ENCODE measurements around the gene KLF8. TPM values are rescaled to one million over a fixed set of nuclear protein-coding genes. Genes with fewer than 3 reads are reported as not detected.

Gene KLF8
- polyA plus RNA-seq, 1 of the 3 experiments (the other 2 are of a cell fraction): 0.16 TPM

GRCh38 chrX:56314334-56314733, 82.2 kb downstream of the KLF8 start:
- WGBS (ENCODE audit: low lambda C conversion rate): 0% methylated on average over 3 of the region's 3 CpGs
- no peaks in the 10 kb centered on the region for H3K9me2 ChIP-seq

More at GRCh38 chrX:56314334-56314733, 82.2 kb downstream of the KLF8 start:
- no peak overlapping the region for H3K27ac ChIP-seq (ENCODE audit: low read depth in 2 of 2, low read length in 1 of 2)
- no peaks in the 10 kb centered on the region for H3K36me3 ChIP-seq (replicated peaks in 1 of 2; ENCODE audit: control insufficient read depth in 1 of 2, insufficient read depth in 2 of 2, low read length in 1 of 2)
- H2AFZ ChIP-seq (ENCODE audit: low read depth): no peak overlapping the region
- H3K4me2 ChIP-seq: no peak overlapping the region
- ChIA-PET CTCF (no interaction called here), POLR2A (no interaction called here)
- H3K4me3 ChIP-seq (ENCODE audit: low read depth in 2 of 2, low read length in 1 of 2): no peak overlapping the region
- H4K20me1 ChIP-seq (ENCODE audit: insufficient read depth): no peaks in the 10 kb centered on the region
- no peaks in the 10 kb centered on the region for H3K4me1 ChIP-seq (ENCODE audit: control insufficient read depth in 1 of 2, insufficient read depth in 2 of 2, low read depth in 1 of 2, low read length in 1 of 2)
- H3K79me2 ChIP-seq (ENCODE audit: insufficient read depth): no peaks in the 10 kb centered on the region
- no peak for TF ChIP-seq POLR2AphosphoS5 (IDR thresholded peaks at IDR 0.05; ENCODE audit: low read depth, low read length)
- no peak for TF ChIP-seq ELF1 (IDR thresholded peaks at IDR 0.05)
- TF ChIP-seq MXI1 (IDR thresholded peaks at IDR 0.05; ENCODE audit: low read depth, low read length): no peak
- TF ChIP-seq MEF2A (IDR thresholded peaks at IDR 0.05; ENCODE audit: borderline replicate concordance, low read depth): no peak
- no peak for TF ChIP-seq CTCF (IDR thresholded peaks at IDR 0.05)
- no peak for TF ChIP-seq FOXM1 (IDR thresholded peaks at IDR 0.05; ENCODE audit: low read depth)
- TF ChIP-seq MAX (IDR thresholded peaks at IDR 0.05; ENCODE audit: low read depth): no peak
- TF ChIP-seq NRF1 (IDR thresholded peaks at IDR 0.05; ENCODE audit: low read depth, low read length): no peak
- TF ChIP-seq SIN3A (IDR thresholded peaks at IDR 0.05; ENCODE audit: borderline replicate concordance, low read depth, low read length): no peak
- no peak for TF ChIP-seq RFX5 (IDR thresholded peaks at IDR 0.05; ENCODE audit: low read length)
- TF ChIP-seq SMC3 (IDR thresholded peaks at IDR 0.05; ENCODE audit: low read depth, low read length): no peak
- TF ChIP-seq REST (IDR thresholded peaks at IDR 0.05; ENCODE audit: low read depth, low read length): no peak
- no peak for TF ChIP-seq PBX3 (IDR thresholded peaks at IDR 0.05)
- TF ChIP-seq YY1 (IDR thresholded peaks at IDR 0.05; ENCODE audit: low read depth): no peak
- TF ChIP-seq NFIC (IDR thresholded peaks at IDR 0.05; ENCODE audit: borderline replicate concordance): no peak
- no peak for TF ChIP-seq CHD2 (IDR thresholded peaks at IDR 0.05; ENCODE audit: low read length, partially characterized antibody)
- TF ChIP-seq ZBTB33 (IDR thresholded peaks at IDR 0.05; ENCODE audit: borderline replicate concordance, low read depth): no peak
- no peaks in the 10 kb centered on the region for H3K9me3 ChIP-seq
- DNase-seq: no peak
- H3K27me3 ChIP-seq (ENCODE audit: insufficient read depth): no peaks in the 10 kb centered on the region
- H3K9ac ChIP-seq: no peak overlapping the region
- no peaks in the 10 kb centered on the region for H3F3A ChIP-seq (replicated peaks; ENCODE audit: insufficient read depth)

Data from SK-N-SH (cell line).